ENCODE measurements around the gene MRPS12. TPM values are rescaled to one million over a fixed set of nuclear protein-coding genes. Genes with fewer than 3 reads are reported as not detected.

Gene MRPS12
- total RNA-seq, 4 donors from 2014 or later, result 27.2 to 74.6 (median 44.2) TPM

DNA sequence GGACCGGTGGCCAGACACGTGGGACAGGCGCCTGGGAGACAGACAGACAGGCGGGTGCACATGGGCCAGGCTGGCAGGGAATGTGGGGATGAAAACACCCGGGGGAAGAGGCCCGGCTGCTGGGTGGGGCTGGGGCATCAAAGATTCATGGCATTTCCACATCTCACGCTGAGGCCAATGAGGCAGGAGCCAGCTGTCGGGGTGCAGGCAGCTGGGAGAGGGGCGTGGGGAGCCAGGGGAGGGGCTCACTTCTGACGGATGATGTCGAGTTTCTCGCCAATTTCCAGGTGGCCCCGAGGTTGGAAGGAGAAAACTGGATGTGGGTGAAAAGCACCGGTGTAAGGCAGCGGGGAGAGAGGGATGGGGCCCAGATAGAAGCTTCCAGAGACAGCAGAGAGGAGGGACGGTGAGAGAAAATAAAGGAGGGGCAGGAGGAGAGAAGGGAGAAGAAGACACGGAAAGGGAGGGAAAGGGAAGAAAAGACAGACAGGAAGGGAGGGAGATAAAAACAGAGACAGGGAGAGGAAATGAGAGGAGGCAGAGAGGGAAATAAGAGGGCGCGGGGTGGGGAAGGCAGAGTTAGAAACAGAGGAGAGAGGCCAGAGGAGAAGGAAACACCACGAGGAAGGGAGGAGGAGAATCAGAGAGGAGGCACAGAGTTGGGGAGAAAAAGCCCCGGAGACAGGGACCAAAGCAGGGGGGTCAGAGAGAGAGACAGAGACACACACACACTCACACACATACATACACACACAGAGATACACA, 10.7 kb upstream of the MRPS12 start:
- Histone ChIP-seq H3K9me3 (no peaks in the 10 kb centered on the region), H3K4me3 (no peak overlapping the region), H3K4me1 (no peaks in the 10 kb centered on the region), H3K36me3 (peaks cover 0 to 55% (median 12%) of the 10 kb centered on the region in 3 donors), H3K27me3 (no peaks in the 10 kb centered on the region), H3K27ac (no peak overlapping the region)
- intact Hi-C loops (cut with DNase I), result no loop called here
- TF ChIP-seq CTCF (IDR thresholded peaks at IDR 0.05), result no peak
- no peak for TF ChIP-seq POLR2A (IDR thresholded peaks at IDR 0.05)
- WGBS, 2 donors, result 61 to 63% methylated on average over 11 to 19 of the region's 21 CpGs
- no peak for DNase-seq

GRCh38 chr19:38920602-38921419, 9.9 kb upstream of the MRPS12 start:
- Histone ChIP-seq H3K27me3 (no peaks in the 10 kb centered on the region), H3K9me3 (no peaks in the 10 kb centered on the region), H3K36me3 (peaks cover 0 to 55% (median 13%) of the 10 kb centered on the region in 3 donors), H3K4me1 (no peaks in the 10 kb centered on the region), H3K27ac (no peak overlapping the region), H3K4me3 (no peak overlapping the region)
- intact Hi-C loops (cut with DNase I), result no loop called here
- WGBS, 2 donors, result 66 to 70% methylated on average over 7 to 10 of the region's 14 CpGs
- TF ChIP-seq POLR2A (IDR thresholded peaks at IDR 0.05) (no peak), CTCF (IDR thresholded peaks at IDR 0.05) (no peak)
- DNase-seq, result no peak

GRCh38 chr19:38921420-38922274, 9.1 kb upstream of the MRPS12 start:
- Histone ChIP-seq H3K36me3 (peaks cover 0 to 60% (median 13%) of the 10 kb centered on the region in 3 donors), H3K9me3 (no peaks in the 10 kb centered on the region), H3K4me1 (no peaks in the 10 kb centered on the region), H3K4me3 (no peak overlapping the region), H3K27me3 (no peaks in the 10 kb centered on the region), H3K27ac (no peak overlapping the region)
- no peak for DNase-seq
- intact Hi-C loops (cut with DNase I), result no loop called here
- 87 to 91% methylated on average over 11 to 17 of the region's 20 CpGs for WGBS, 2 donors
- TF ChIP-seq POLR2A (IDR thresholded peaks at IDR 0.05) (no peak), CTCF (IDR thresholded peaks at IDR 0.05) (no peak)

DNA sequence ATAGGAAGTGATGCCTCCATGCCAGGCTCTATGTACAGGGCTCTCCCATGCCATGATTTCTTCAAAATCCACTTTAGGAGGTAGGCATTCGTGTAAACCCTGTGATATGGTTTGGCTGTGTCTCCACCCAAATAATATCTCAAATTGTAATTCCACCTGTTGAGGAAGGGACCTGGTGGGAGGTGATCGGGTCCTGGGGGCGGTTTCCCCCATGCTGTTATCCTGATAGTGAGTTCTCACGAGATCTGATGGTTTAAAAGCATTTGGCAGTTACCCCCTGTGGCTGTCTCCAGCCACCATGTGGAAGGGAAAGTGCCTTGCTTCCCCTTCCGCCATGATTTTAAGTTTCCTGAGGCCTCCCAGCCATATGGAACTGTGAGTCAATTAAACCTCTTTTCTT, 8.3 kb upstream of the MRPS12 start:
- WGBS, 2 donors, result 89 to 90% methylated on average over 5 of the region's 5 CpGs
- no peak overlapping the region for H3K4me3 ChIP-seq
- intact Hi-C loops (cut with DNase I), result no loop called here
- H3K4me1 ChIP-seq, result no peaks in the 10 kb centered on the region
- no peak overlapping the region for H3K27ac ChIP-seq
- peaks cover 0 to 60% (median 13%) of the 10 kb centered on the region in 3 donors for H3K36me3 ChIP-seq
- H3K9me3 ChIP-seq, result no peaks in the 10 kb centered on the region
- H3K27me3 ChIP-seq, result no peaks in the 10 kb centered on the region
- TF ChIP-seq CTCF (IDR thresholded peaks at IDR 0.05), result no peak
- TF ChIP-seq POLR2A (IDR thresholded peaks at IDR 0.05), result no peak
- no peak for DNase-seq

All from esophagus squamous epithelium (tissue), 5 donors.